ENCODE measurements around the gene CMPK1. TPM values are rescaled to one million over a fixed set of nuclear protein-coding genes. Genes with fewer than 3 reads are reported as not detected.

The CMPK1 gene
- total RNA-seq, 1 experiment from 2014 or later: 28.7 TPM

- Histone ChIP-seq H3K4me2 (ENCODE audit: insufficient read depth, insufficient read length, low read length) (no peak overlapping the region), H3K9ac (ENCODE audit: extremely low read depth, insufficient read length, low read length) (no peak overlapping the region), H2BK120ac (ENCODE audit: low read depth, low read length, poor library complexity, severe bottlenecking) (no peak overlapping the region), H3K79me2 (ENCODE audit: insufficient read depth, low read length) (no peaks in the 10 kb centered on the region; the same call in 1 of the 2 replicates), H3K27ac (ENCODE audit: insufficient read length, low read depth, low read length) (no peak overlapping the region), H2BK20ac (ENCODE audit: low read depth, low read length, poor library complexity, severe bottlenecking) (no peak overlapping the region), H3K14ac (ENCODE audit: insufficient read depth, low read length) (no peak overlapping the region), H3K4me1 (ENCODE audit: insufficient read depth, low read length) (no peaks in the 10 kb centered on the region), H2BK5ac (ENCODE audit: insufficient read length, low read length) (no peak overlapping the region), H2BK15ac (ENCODE audit: low read depth, low read length) (no peak overlapping the region), H4K5ac (ENCODE audit: insufficient read length, low read depth, low read length) (no peak overlapping the region), H4K20me1 (ENCODE audit: control insufficient read depth, insufficient read depth, insufficient read length) (no peaks in the 10 kb centered on the region), H3K18ac (ENCODE audit: insufficient read length, low read depth, low read length) (no peak overlapping the region), H3K27me3 (ENCODE audit: insufficient read depth, low read length) (no peaks in the 10 kb centered on the region), H2BK12ac (ENCODE audit: insufficient read length, low read depth, low read length) (no peak overlapping the region), H4K8ac (replicated peaks; ENCODE audit: insufficient read length, low read depth, low read length) (no peak overlapping the region), H2AK5ac (ENCODE audit: insufficient read length, low read length) (no peak overlapping the region), H3K23me2 (ENCODE audit: insufficient read length, low read depth, low read length, poor library complexity, severe bottlenecking) (no peaks in the 10 kb centered on the region), H3K4ac (ENCODE audit: low read depth, low read length) (no peak overlapping the region), H2AFZ (ENCODE audit: low read length) (no peak overlapping the region), H3K79me1 (ENCODE audit: insufficient read depth, low read depth, low read length, poor library complexity, severe bottlenecking) (no peaks in the 10 kb centered on the region), H4K91ac (ENCODE audit: insufficient read length, low read depth, low read length) (no peak overlapping the region), H3K56ac (ENCODE audit: insufficient read length, low read depth, low read length) (no peak overlapping the region), H3T11ph (ENCODE audit: low read length) (no peak overlapping the region), H3K9me3 (ENCODE audit: control insufficient read depth, low read depth, low read length) (no peaks in the 10 kb centered on the region), H3K23ac (ENCODE audit: insufficient read length, low read depth, low read length) (no peak overlapping the region)
- H3K4me1 Mint-ChIP-seq: peaks cover 2 to 7% of the 10 kb centered on the region in 2 experiments
- H3K27ac Mint-ChIP-seq: no peak overlapping the region
- no CpG with 5 or more reads among the region's 2 CpGs for WGBS (ENCODE audit: extremely low coverage, insufficient read length, low lambda C conversion rate)
- no peaks in the 10 kb centered on the region for H3K9me3 Mint-ChIP-seq
- no peak for DNase-seq
- no peaks in the 10 kb centered on the region; the same call in 1 of the 2 replicates for H3K27me3 Mint-ChIP-seq (ENCODE audit: low read depth)
- no peak for TF ChIP-seq CTCF (conservative IDR thresholded peaks at IDR 0.05)
- peaks cover 36 to 61% (median 57%) of the 10 kb centered on the region in 3 experiments; a peak in 6 of 7 replicates for H3K36me3 Mint-ChIP-seq (ENCODE audit: insufficient read depth in 1 of 3, low read depth in 3 of 3)
- no peak overlapping the region for H3K4me3 Mint-ChIP-seq
These were observed 31.1 kb upstream of the CMPK1 start for GRCh38 chr1:47302472-47302871.

Data from H9 (cell line).